H1 (cell line): ENCODE measurements around the gene RGL1. TPM values are rescaled to one million over a fixed set of nuclear protein-coding genes. Genes with fewer than 3 reads are reported as not detected.

Experiments used
- CTCF ChIA-PET: fragments of 300-600 bp; sonication (Branson Sonifier 250); formaldehyde crosslinking; loops from one replicate; lab custom pipeline; 2021; ENCODE audit not compliant: partially characterized antibody; lab: Charles Lee
- POLR2A ChIA-PET: fragments of 300-600 bp; sonication (Branson Sonifier 250); formaldehyde crosslinking; loops from one replicate; lab custom pipeline; 2021; ENCODE audit warnings: inconsistent platforms; ENCODE audit not compliant: partially characterized antibody; lab: Charles Lee
- DNase-seq, 2 experiments: peaks; one replicate each; pipeline versions ENCODE4 v3.0.0 to v3.0.0-alpha.2; 2010 to 2022; ENCODE audit warnings: low spot score in 2 of 2, low read depth in 1 of 2, mixed read lengths in 1 of 2
- FAIRE-seq: peaks from 2 replicates; lab custom pipeline; 2011; peaks lifted over from hg19 to GRCh38; lab: Jason Lieb, UNC
- H2AFZ ChIP-seq: 2 replicates; pipeline ENCODE4 v1.8.1; 2012; ENCODE audit warnings: low read length, inconsistent platforms
- H2AK5ac ChIP-seq: 2 replicates; pipeline ENCODE4 v1.6.1; 2013; ENCODE audit warnings: low read depth, low read length
- H2BK120ac ChIP-seq: replicated peaks from 2 replicates; pipeline ENCODE3; 2013; ENCODE audit warnings: low read depth, low read length, inconsistent platforms
- H2BK12ac ChIP-seq: 2 replicates; pipeline ENCODE4 v1.6.1; 2013; ENCODE audit warnings: low read depth, low read length
- H2BK15ac ChIP-seq: 2 replicates; pipeline ENCODE4 v1.6.1; 2013; ENCODE audit warnings: low read length
- H2BK20ac ChIP-seq: 2 replicates; pipeline ENCODE4 v1.6.1; 2013; ENCODE audit warnings: low read length
- H2BK5ac ChIP-seq: 2 replicates; pipeline ENCODE4 v1.6.1; 2013; ENCODE audit warnings: low read depth, low read length
- H3K14ac ChIP-seq: 2 replicates; pipeline ENCODE4 v1.6.1; 2013; ENCODE audit warnings: inconsistent platforms; ENCODE audit not compliant: insufficient read length
- H3K18ac ChIP-seq: 2 replicates; pipeline ENCODE4 v1.6.1; 2013; ENCODE audit warnings: low read length; ENCODE audit errors: extremely low read depth
- H3K23ac ChIP-seq: 2 replicates; pipeline ENCODE4 v1.6.1; 2013; ENCODE audit warnings: inconsistent platforms; ENCODE audit not compliant: insufficient read length
- H3K23me2 ChIP-seq: 2 replicates; pipeline ENCODE4 v1.6.1; 2013; ENCODE audit warnings: low read depth, low read length
- H3K27ac ChIP-seq: 2 replicates; pipeline ENCODE4 v1.6.1; 2011; ENCODE audit warnings: low read depth, low read length, inconsistent platforms
- H3K27me3 ChIP-seq, 4 experiments: replicated peaks in 1 of 4; 1 replicate in 1 of 4; 2 replicates in 3 of 4; pipeline versions ENCODE4 v1.6.1 to v1.8.1; 2011 to 2013; ENCODE audit warnings: low read length in 3 of 4, mild to moderate bottlenecking in 3 of 4, inconsistent platforms in 2 of 4, mixed read lengths in 2 of 4, moderate library complexity in 1 of 4; ENCODE audit not compliant: control insufficient read depth in 3 of 4, insufficient read depth in 3 of 4; ENCODE audit errors: extremely low read depth in 1 of 4
- H3K36me3 ChIP-seq, 4 experiments: 2 replicates each; pipeline versions ENCODE4 v1.6.1 to v1.8.1; 2011 to 2013; ENCODE audit warnings: mild to moderate bottlenecking in 4 of 4, low read length in 3 of 4, moderate library complexity in 2 of 4, control low read depth in 1 of 4, inconsistent platforms in 1 of 4; ENCODE audit not compliant: insufficient read depth in 4 of 4, control insufficient read depth in 2 of 4
- H3K4ac ChIP-seq: replicated peaks from 2 replicates; pipeline ENCODE3; 2013; ENCODE audit warnings: low read length, low read depth, mixed read lengths, inconsistent platforms; ENCODE audit not compliant: insufficient read length
- H3K4me1 ChIP-seq, 4 experiments: replicated peaks in 1 of 4; 1 replicate in 1 of 4; 2 replicates in 3 of 4; pipeline versions ENCODE4 v1.6.1 to v1.8.1; 2011 to 2013; ENCODE audit warnings: low read length in 3 of 4, inconsistent platforms in 2 of 4, mixed read lengths in 1 of 4; ENCODE audit not compliant: insufficient read depth in 4 of 4, control insufficient read depth in 3 of 4
- H3K4me2 ChIP-seq, 2 experiments: 2 replicates each; pipeline versions ENCODE4 v1.6.1 to v1.8.1; 2011 to 2013; ENCODE audit warnings: low read depth in 2 of 2, low read length in 2 of 2, control low read depth in 1 of 2, inconsistent platforms in 1 of 2, mild to moderate bottlenecking in 1 of 2; ENCODE audit not compliant: insufficient read depth in 1 of 2
- H3K4me3 ChIP-seq, 4 experiments: fragments of 200-600, 300-600 bp in 1 of 4; sonication (generic), shearing (Covaris generic), sonication (Bioruptor Twin) in 1 of 4; 2 replicates each; pipeline versions ENCODE4 v1.5.1 to v1.8.1; 2011 to 2016; ENCODE audit warnings: low read length in 4 of 4, low read depth in 3 of 4, control low read depth in 2 of 4, inconsistent platforms in 2 of 4, mild to moderate bottlenecking in 2 of 4, mixed read lengths in 1 of 4, moderate library complexity in 1 of 4; ENCODE audit not compliant: insufficient read depth in 2 of 4; ENCODE audit errors: extremely low read depth in 1 of 4
- H3K56ac ChIP-seq: replicated peaks from 2 replicates; pipeline ENCODE3; 2013; ENCODE audit warnings: low read depth, mild to moderate bottlenecking, mixed read lengths, low read length, inconsistent platforms; ENCODE audit not compliant: insufficient read length
- H3K79me1 ChIP-seq: 2 replicates; pipeline ENCODE4 v1.6.1; 2013; ENCODE audit warnings: low read depth, low read length, control low read depth
- H3K79me2 ChIP-seq, 2 experiments: 2 replicates each; pipeline versions ENCODE4 v1.6.1 to v1.8.1; 2012 to 2013; ENCODE audit warnings: low read length in 2 of 2, mild to moderate bottlenecking in 2 of 2, inconsistent platforms in 1 of 2; ENCODE audit not compliant: insufficient read depth in 2 of 2, control insufficient read depth in 1 of 2
- H3K9ac ChIP-seq, 4 experiments: replicated peaks in 1 of 4; 1 replicate in 1 of 4; 2 replicates in 3 of 4; pipeline versions ENCODE4 v1.6.1 to v1.8.1; 2011 to 2013; ENCODE audit warnings: low read depth in 3 of 4, low read length in 3 of 4, control low read depth in 2 of 4, mild to moderate bottlenecking in 2 of 4, moderate library complexity in 2 of 4, inconsistent platforms in 1 of 4; ENCODE audit errors: extremely low read depth in 1 of 4
- H3K9me3 ChIP-seq, 2 experiments: 2 replicates each; pipeline versions ENCODE4 v1.6.1 to v1.8.1; 2012 to 2013; ENCODE audit warnings: mild to moderate bottlenecking in 2 of 2, moderate library complexity in 2 of 2, control low read depth in 1 of 2, inconsistent platforms in 1 of 2, low read depth in 1 of 2, low read length in 1 of 2, mixed read lengths in 1 of 2; ENCODE audit not compliant: insufficient read depth in 2 of 2
- H4K20me1 ChIP-seq, 2 experiments: replicated peaks in 1 of 2; 2 replicates each; pipeline versions ENCODE3 to v1.8.1; 2011 to 2013; ENCODE audit warnings: inconsistent platforms in 2 of 2, low read length in 2 of 2, mild to moderate bottlenecking in 1 of 2; ENCODE audit not compliant: insufficient read depth in 2 of 2, control insufficient read depth in 1 of 2
- H4K5ac ChIP-seq: 2 replicates; pipeline ENCODE4 v1.6.1; 2013; ENCODE audit warnings: low read length, low read depth, mixed read lengths, inconsistent platforms; ENCODE audit not compliant: insufficient read length
- H4K8ac ChIP-seq: 2 replicates; pipeline ENCODE4 v1.8.0; 2013; ENCODE audit warnings: mild to moderate bottlenecking, moderate library complexity, low read length, inconsistent platforms; ENCODE audit not compliant: insufficient read depth; ENCODE audit errors: extremely low read depth
- H4K91ac ChIP-seq: replicated peaks from 2 replicates; pipeline ENCODE3; 2013; ENCODE audit warnings: low read length, mixed read lengths, inconsistent platforms; ENCODE audit not compliant: insufficient read length
- JUND ChIP-seq: IDR thresholded peaks from 2 replicates; pipeline ENCODE4 v1.6.1; 2011; ENCODE audit warnings: mild to moderate bottlenecking, improper control_type of control experiment, low read length
- KDM5A ChIP-seq: fragments of 200-600 bp; IDR thresholded peaks from 2 replicates; pipeline ENCODE4 v1.7.1; 2012; ENCODE audit warnings: mild to moderate bottlenecking, low read length, inconsistent platforms, mixed read lengths
- MAFK ChIP-seq: IDR thresholded peaks from 2 replicates; pipeline ENCODE4 v1.6.1; 2012; ENCODE audit warnings: low read depth, mild to moderate bottlenecking, improper control_type of control experiment, low read length
- NANOG ChIP-seq: IDR thresholded peaks from 2 replicates; pipeline ENCODE4 v1.6.1; 2011; ENCODE audit warnings: low read length, low read depth, mild to moderate bottlenecking, inconsistent platforms; ENCODE audit not compliant: insufficient read depth, poor library complexity, severe bottlenecking
- NRF1 ChIP-seq: IDR thresholded peaks from 2 replicates; pipeline ENCODE4 v1.6.1; 2011; ENCODE audit warnings: mild to moderate bottlenecking, low read depth, low read length, improper control_type of control experiment
- RAD21 ChIP-seq, 2 experiments: IDR thresholded peaks in 1 of 2; conservative IDR thresholded peaks in 1 of 2; 2 replicates each; pipeline ENCODE4 v1.6.1; 2011; ENCODE audit warnings: low read depth in 2 of 2, low read length in 2 of 2, improper control_type of control experiment in 1 of 2, inconsistent platforms in 1 of 2, mild to moderate bottlenecking in 1 of 2, moderate library complexity in 1 of 2
- RFX5 ChIP-seq: IDR thresholded peaks from 2 replicates; pipeline ENCODE4 v1.6.1; 2011; ENCODE audit warnings: low read depth, low read length, improper control_type of control experiment, borderline replicate concordance
- RXRA ChIP-seq: IDR thresholded peaks from 2 replicates; pipeline ENCODE4 v1.6.1; 2011; ENCODE audit warnings: low read depth, mild to moderate bottlenecking, low read length, moderate library complexity; ENCODE audit not compliant: insufficient read depth
- SIN3A ChIP-seq, 2 experiments: IDR thresholded peaks in 1 of 2; conservative IDR thresholded peaks in 1 of 2; 2 replicates each; pipeline ENCODE4 v1.6.1; 2011 to 2012; ENCODE audit warnings: low read length in 2 of 2, improper control_type of control experiment in 1 of 2, low read depth in 1 of 2, mild to moderate bottlenecking in 1 of 2
- SUZ12 ChIP-seq: fragments of 200-600 bp; sonication (generic); IDR thresholded peaks from 2 replicates; pipeline ENCODE4 v1.6.1; 2012; ENCODE audit warnings: mild to moderate bottlenecking, inconsistent platforms, low read length, moderate library complexity, mixed read lengths
- TAF7 ChIP-seq: optimal IDR thresholded peaks from 2 replicates; pipeline ENCODE3; 2011; ENCODE audit warnings: low read depth, mild to moderate bottlenecking, inconsistent platforms, low read length, moderate library complexity, borderline replicate concordance
- TBP ChIP-seq: IDR thresholded peaks from 2 replicates; pipeline ENCODE4 v1.6.1; 2011; ENCODE audit warnings: low read depth, low read length, improper control_type of control experiment
- YY1 ChIP-seq: IDR thresholded peaks from 2 replicates; pipeline ENCODE4 v1.6.1; 2011; ENCODE audit warnings: low read depth, mild to moderate bottlenecking, low read length
- WGBS, 2 experiments: shearing (Covaris generic) in 1 of 2; methylation state at CpG; one replicate each; pipeline versions ENCODE4 v1.1.6 to v1.1.7; 2013 to 2015; ENCODE audit warnings: low lambda C conversion rate in 2 of 2, mixed read lengths in 2 of 2, inconsistent platforms in 1 of 2, low coverage in 1 of 2, missing lambda C conversion rate in 1 of 2; ENCODE audit not compliant: insufficient replicate concordance in 2 of 2, insufficient coverage in 1 of 2, insufficient read length in 1 of 2; ENCODE audit errors: extremely low coverage in 1 of 2, missing lambda C conversion rate in 1 of 2; 5-methylcytosine and 5-hydroxymethylcytosine counted together
- polyA plus RNA-seq, 7 experiments: library from polyadenylated mRNA; depleted of rRNA in 3 of 7; stranded (reverse) in 5 of 7; unstranded in 2 of 7; fragments of >200 nt in 5 of 7; fragments of 200-250 nt in 2 of 7; gene quantifications; 1 replicate in 5 of 7; 2 replicates in 1 of 7; 4 replicates in 1 of 7; pipeline versions ENCODE4 v1.2.1 to v1.2.3, GENCODE V29; 2011 to 2013; ENCODE audit warnings: missing spikeins in 2 of 7, mixed read lengths in 2 of 7
- total RNA-seq: library from RNA; stranded (reverse); fragmentation: NEBNext Ultra II Directional; extraction: Animal tissue kit (Norgen Biotek cat#: 25700); gene quantifications from 2 replicates; pipeline ENCODE4 v1.2.1, GENCODE V29; 2021

Gene RGL1
- total and polyA plus RNA-seq, 2 of the 8 experiments (the other 6 are each of a cell fraction or from before 2014, with no cell fraction given), result 0.98 to 2.4 TPM

DNA sequence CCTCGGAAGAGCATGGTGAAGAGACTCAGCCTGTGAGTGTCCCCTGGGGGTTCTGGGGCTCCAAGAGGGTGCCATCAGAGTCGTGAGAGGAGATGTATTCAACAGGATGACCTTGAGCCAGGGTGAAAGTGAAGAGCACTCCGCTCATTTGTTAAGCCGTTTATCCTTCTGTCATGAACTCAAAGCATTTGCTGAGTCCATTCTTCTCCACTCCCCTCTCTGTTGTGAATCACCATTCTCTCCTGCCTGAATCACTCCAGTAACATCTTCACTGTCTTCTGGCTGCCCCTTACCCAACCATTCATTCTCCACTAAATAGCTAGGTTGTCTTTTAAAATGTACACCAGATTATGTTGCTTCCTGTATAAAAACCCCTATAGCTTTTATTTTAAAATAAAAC lies 102.2 kb downstream of the RGL1 start:
- H4K8ac ChIP-seq, result no peak overlapping the region
- H2BK12ac ChIP-seq, result no peak overlapping the region

More for the DNA sequence above, 102.2 kb downstream of the RGL1 start:
- no peaks in the 10 kb centered on the region for H3K79me2 ChIP-seq
- no peak for DNase-seq
- no peaks in the 10 kb centered on the region for H3K23me2 ChIP-seq
- TF ChIP-seq YY1, result no peak
- TF ChIP-seq MAFK, result no peak
- TF ChIP-seq KDM5A, result no peak
- no peak for TF ChIP-seq JUND
- TF ChIP-seq SIN3A (conservative IDR thresholded peaks at IDR 0.05 in 1 of 2, IDR thresholded peaks at IDR 0.05 in 1 of 2; ENCODE audit: low read depth in 1 of 2, low read length in 2 of 2), result no peak
- no peak for TF ChIP-seq RXRA
- TF ChIP-seq RFX5, result no peak
- TF ChIP-seq TAF7, result no peak
- no peak for TF ChIP-seq NRF1
- no peak for TF ChIP-seq TBP
- TF ChIP-seq SUZ12, result no peak
- no peak for TF ChIP-seq RAD21 (IDR thresholded peaks at IDR 0.05 in 1 of 2, conservative IDR thresholded peaks at IDR 0.05 in 1 of 2; ENCODE audit: low read depth in 2 of 2, low read length in 2 of 2)
- TF ChIP-seq NANOG, result no peak
- no peak overlapping the region for H3K23ac ChIP-seq
- no peak overlapping the region for H3K9ac ChIP-seq
- no peak overlapping the region for H4K91ac ChIP-seq
- H3K79me1 ChIP-seq, result no peaks in the 10 kb centered on the region
- no peak overlapping the region for H3K4me2 ChIP-seq
- no peak overlapping the region for H4K5ac ChIP-seq
- H3K36me3 ChIP-seq, result no peaks in the 10 kb centered on the region
- no peak overlapping the region for H2BK20ac ChIP-seq
- no peak overlapping the region for H3K27ac ChIP-seq
- no peak overlapping the region for H3K4me3 ChIP-seq
- no peak overlapping the region for H2AK5ac ChIP-seq
- no peaks in the 10 kb centered on the region for H4K20me1 ChIP-seq
- H2AFZ ChIP-seq, result no peak overlapping the region
- no peak overlapping the region for H3K14ac ChIP-seq
- H3K18ac ChIP-seq, result no peak overlapping the region
- no peaks in the 10 kb centered on the region for H3K9me3 ChIP-seq
- H2BK120ac ChIP-seq, result no peak overlapping the region
- POLR2A ChIA-PET, result no interaction called here
- H3K4ac ChIP-seq, result no peak overlapping the region
- H2BK15ac ChIP-seq, result no peak overlapping the region
- no peak overlapping the region for H3K56ac ChIP-seq
- no peaks in the 10 kb centered on the region for H3K4me1 ChIP-seq
- no peak overlapping the region for H2BK5ac ChIP-seq
- 84% methylated on average over 4 of the region's 4 CpGs; no CpG with 5 or more reads in 1 of the 2 experiments for WGBS, 2 experiments
- FAIRE-seq, result no peak
- CTCF ChIA-PET, result interaction anchor here (0.8 to 2.7 kb wide), 6 partner anchors 9 to 252 kb away, joined by 3 to 13 read pairs (median 7); no protein-coding TSS in a partner anchor
- H3K27me3 ChIP-seq, result no peaks in the 10 kb centered on the region
